Stimulated activated CD8-positive, alpha-beta memory T cell treated with anti-CD3 and anti-CD28 coated beads, Interleukin-7, amount 100 ng/mL, for 48 hours (primary cell): ENCODE measurements around the gene ZNF512.
A peak's percentile ranks its signal among the peaks of the same experiment; 100 is the strongest.
"Not testable (repeated sequence)": the region's sequence is repeated elsewhere in the genome, so short reads cannot be mapped to it uniquely, and the experiment has no call there.

ENCODE experiments used
- DNase-seq, 2 donors: peaks; one replicate each; pipeline ENCODE4 v3.0.0-alpha.2; 2020; ENCODE audit warnings: low read depth in 1 of 2; ENCODE audit errors: extremely low read depth in 1 of 2

ZNF512 gene

GRCh38 chr2:27582695-27583389 is at the start of gene ZNF512:
Gene ZNF512, plus strand, starts transcription at chr2:27583042. Its CDS starts 71 bp downstream, at chr2:27583113.
- peak; percentile 66 to 83 for DNase-seq

- DNase-seq, result no peak
Observed at GRCh38 chr2:27537287-27537686, 45.6 kb upstream of the ZNF512 start.

GRCh38 chr2:27538839-27539450 is 43.9 kb upstream of the ZNF512 start:
- DNase-seq, result not testable (repeated sequence)

DNA sequence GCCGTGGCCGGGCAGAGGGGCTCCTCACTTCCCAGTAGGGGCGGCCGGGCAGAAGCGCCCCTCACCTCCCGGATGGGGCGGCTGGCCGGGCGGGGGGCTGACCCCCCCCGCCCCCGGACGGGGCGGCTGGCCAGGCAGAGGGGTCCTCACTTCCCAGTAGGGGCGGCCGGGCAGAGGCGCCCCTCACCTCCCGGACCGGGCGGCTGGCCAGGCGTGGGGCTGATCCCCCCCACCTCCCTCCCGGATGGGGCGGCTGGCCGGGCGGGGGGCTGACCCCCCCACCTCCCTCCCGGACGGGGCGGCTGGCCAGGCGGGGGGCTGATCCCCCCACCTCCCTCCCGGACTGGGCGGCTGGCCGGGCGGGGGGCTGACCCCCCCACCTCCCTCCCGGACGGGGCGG is 43.2 kb upstream of the ZNF512 start:
- not testable (repeated sequence) for DNase-seq

GRCh38 chr2:27544143-27544821 is 38.6 kb upstream of the ZNF512 start:
- no peak for DNase-seq

- no peak for DNase-seq
Observed at GRCh38 chr2:27545348-27546141, 37.3 kb upstream of the ZNF512 start.

DNA sequence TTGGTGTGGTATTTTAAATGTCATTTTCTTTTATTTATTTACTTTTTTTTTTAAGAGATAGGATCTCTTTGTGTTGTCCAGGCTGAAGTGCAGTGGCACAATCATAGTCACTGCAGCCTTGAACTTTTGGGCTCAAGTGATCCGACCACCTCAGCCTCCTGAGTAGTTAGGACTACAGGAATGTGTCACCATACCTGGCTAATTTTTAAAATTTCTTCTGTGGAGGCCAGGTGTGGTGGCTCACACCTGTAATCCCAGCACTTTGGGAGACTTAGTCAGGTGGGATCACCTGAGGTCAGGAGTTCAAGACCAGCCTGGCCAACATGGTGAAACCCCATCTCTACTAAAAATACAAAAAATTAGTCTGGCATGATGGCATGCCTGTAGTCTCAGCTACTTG is 33.5 kb upstream of the ZNF512 start:
- DNase-seq, result no peak

DNA sequence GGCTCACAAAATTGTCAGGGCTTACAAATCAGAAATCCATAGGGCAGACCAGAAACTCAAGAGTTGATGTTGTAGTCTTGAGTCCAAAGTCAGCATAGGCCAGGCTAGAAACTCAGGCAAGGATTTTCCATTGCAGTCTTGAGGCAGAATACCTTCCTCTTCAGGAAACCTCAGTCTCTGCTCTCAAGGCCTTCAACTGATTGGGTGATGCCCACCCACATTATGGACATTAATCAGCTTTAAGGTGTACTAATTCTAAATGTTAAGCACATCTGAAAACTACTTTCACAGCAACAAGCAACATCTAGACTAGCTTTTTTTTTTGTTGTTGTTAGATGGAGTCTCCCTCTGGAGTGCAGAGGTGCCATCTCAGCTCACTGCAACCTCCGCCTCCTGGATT is 31.3 kb upstream of the ZNF512 start:
- DNase-seq, result no peak

DNA sequence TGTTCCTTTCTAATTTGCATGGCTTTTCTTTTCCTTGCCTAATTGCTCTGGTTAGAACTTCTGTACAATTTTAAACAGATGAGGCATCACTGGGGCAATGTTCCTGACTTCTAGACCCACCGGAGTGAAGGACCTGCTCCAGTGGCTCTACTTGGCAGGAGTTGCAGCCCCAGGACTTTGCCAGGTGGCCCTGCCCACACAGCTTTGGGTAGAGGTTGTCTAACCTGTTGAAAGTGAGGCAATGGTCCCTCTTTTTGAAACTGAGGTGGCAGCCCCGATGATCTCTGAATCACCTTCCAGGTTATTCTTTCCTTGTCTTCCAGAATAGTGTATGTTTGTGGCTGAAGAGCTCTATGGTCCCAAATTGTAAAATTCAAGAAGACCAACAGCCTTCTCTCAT is 29.9 kb upstream of the ZNF512 start:
- no peak for DNase-seq

GRCh38 chr2:27554451-27554850 is 28.4 kb upstream of the ZNF512 start:
- not testable (repeated sequence) for DNase-seq

- no peak for DNase-seq
Observed at GRCh38 chr2:27559228-27559627, 23.6 kb upstream of the ZNF512 start.

GRCh38 chr2:27561060-27561459 is 21.8 kb upstream of the ZNF512 start:
- no peak for DNase-seq

- no peak for DNase-seq
Observed at GRCh38 chr2:27566628-27567027, 16.2 kb upstream of the ZNF512 start.

GRCh38 chr2:27569398-27569797 is 13.4 kb upstream of the ZNF512 start:
- no peak for DNase-seq

DNA sequence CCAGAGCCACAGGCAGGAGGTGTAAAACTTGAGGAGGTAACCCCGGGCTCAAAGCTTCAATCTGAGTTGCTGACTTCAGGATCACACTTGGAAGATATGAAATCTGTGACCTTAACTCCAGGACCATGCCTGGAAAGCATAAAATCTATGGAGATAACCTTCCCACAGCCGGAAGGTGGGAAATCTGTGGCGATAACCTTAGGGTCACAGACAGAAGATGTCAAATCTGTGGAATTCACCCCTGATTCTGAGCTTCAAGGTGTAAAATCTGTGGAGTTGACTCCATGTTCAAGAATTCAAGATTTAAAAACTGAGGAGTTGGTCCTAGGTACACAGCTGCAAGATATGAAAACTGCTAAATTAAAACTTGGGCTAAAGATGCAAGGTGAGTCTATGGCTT is 11.6 kb upstream of the ZNF512 start:
- DNase-seq, result no peak

GRCh38 chr2:27571681-27572080 is 11.2 kb upstream of the ZNF512 start:
- DNase-seq, result no peak

DNA sequence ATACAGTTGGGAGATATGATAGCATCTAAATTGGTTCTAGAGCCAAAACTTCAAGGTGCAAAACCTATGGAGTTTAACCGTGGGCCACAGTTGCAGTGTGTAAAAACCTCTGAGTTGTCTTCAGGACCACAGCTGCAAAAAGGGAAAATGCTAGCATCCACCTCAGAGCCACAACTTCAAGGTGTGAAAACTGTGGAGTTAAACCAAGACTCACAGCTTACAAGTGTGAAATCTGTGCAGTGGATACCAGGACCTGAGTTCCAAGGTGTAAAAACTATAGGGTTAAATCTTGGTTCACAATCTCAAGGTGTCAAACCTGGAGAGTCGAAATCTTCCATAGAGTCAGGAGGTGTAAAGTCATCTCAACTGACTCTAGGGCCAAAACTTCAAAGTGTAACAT is 10.4 kb upstream of the ZNF512 start:
- DNase-seq, result no peak

DNA sequence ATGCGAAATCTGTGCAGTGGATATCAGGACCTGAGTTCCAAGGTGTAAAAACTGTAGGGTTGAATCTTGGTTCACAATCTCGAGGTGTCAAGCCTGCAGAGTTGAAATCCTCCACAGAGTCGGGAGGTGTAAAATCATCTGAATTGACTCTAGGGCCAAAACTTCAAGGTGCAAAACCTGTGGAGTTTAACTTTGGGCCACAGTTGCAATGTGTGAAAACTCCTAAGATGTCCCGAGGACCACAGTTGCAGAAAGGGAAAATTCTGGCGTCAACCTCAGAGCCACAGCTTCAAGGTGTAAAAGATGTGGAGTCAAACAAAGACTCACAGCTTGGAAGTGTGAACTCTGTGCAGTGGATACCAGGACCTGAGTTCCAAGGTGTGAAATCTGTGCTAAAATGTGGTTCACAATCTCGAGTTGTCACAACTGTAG is 9.8 kb upstream of the ZNF512 start:
- DNase-seq, result no peak

GRCh38 chr2:27573452-27573851 is 9.4 kb upstream of the ZNF512 start:
- DNase-seq, result no peak

DNA sequence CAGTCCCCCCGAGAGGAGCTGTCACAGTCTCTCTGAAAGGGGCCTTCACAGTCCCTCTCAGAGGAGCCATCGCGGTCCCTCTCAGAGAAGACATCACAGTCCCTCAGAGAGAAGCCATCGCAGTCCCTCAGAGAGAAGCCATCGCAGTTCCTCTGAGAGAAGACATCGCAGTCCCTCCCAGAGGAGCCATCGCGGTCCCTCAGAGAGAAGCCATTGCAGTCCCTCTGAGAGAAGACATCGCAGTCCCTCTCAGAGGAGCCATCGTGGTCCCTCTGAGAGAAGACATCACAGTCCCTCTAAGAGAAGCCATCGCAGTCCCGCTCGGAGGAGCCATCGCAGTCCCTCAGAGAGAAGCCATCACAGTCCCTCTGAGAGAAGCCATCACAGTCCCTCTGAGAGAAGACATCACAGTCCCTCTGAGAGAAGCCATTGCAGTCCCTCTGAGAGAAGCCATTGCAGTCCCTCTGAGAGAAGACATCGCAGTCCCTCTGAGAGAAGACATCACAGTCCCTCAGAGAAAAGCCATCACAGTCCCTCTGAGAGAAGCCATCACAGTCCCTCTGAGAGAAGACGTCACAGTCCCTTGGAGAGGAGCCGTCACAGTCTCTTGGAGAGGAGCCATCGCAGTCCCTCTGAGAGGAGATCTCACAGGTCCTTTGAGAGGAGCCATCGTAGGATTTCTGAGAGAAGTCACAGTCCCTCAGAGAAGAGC is 1.3 kb upstream of the ZNF512 start:
- DNase-seq, result no peak
